ENCODE data around the gene HMGN1.

DNA sequence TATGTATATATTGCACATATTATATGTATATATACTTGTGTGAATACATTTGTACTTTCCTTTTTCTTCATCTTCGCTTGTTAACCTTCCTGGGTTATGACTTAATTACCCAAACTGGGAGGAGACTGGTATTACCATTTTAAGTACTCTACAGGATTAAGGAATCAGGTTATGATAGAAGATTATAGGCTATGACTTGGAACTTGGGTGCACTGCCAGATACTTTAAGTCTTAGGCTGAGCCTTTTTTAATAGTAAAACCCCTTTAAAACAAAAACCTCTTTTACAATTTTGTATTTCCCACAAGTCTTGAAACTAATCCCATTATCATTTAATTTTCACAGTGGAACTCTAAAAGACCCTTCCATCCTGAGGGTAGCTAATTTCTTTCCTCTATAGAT is 41.4 kb downstream of the HMGN1 start:
- TF ChIP-seq POLR2AphosphoS5 (IDR thresholded peaks at IDR 0.05; ENCODE audit: low read depth, low read length) = no peak
- TF ChIP-seq TAF1 (IDR thresholded peaks at IDR 0.05; ENCODE audit: borderline replicate concordance, insufficient read depth, low read length) = no peak
